ENCODE measurements around the gene TOR1AIP1.

The TOR1AIP1 gene

GRCh38 chr1:179873438-179873851, 8.6 kb upstream of the TOR1AIP1 start:
- Histone ChIP-seq H3K4me3 (ENCODE audit: severe bottlenecking) (no peak overlapping the region), H3K27ac (ENCODE audit: poor library complexity, severe bottlenecking) (no peak overlapping the region), H3K4me1 (ENCODE audit: insufficient read depth, poor library complexity, severe bottlenecking) (peaks cover 8% of the 10 kb centered on the region), H3K27me3 (ENCODE audit: insufficient read depth, poor library complexity, severe bottlenecking) (no peaks in the 10 kb centered on the region), H3K9me3 (ENCODE audit: severe bottlenecking) (no peaks in the 10 kb centered on the region), H3K36me3 (ENCODE audit: low read depth) (peaks cover 74% of the 10 kb centered on the region)
- ATAC-seq (ENCODE audit: low read depth) = no peak
- TF ChIP-seq CTCF (IDR thresholded peaks at IDR 0.05; ENCODE audit: poor library complexity, severe bottlenecking) = no peak
- no peak for DNase-seq (ENCODE audit: low spot score)

DNA sequence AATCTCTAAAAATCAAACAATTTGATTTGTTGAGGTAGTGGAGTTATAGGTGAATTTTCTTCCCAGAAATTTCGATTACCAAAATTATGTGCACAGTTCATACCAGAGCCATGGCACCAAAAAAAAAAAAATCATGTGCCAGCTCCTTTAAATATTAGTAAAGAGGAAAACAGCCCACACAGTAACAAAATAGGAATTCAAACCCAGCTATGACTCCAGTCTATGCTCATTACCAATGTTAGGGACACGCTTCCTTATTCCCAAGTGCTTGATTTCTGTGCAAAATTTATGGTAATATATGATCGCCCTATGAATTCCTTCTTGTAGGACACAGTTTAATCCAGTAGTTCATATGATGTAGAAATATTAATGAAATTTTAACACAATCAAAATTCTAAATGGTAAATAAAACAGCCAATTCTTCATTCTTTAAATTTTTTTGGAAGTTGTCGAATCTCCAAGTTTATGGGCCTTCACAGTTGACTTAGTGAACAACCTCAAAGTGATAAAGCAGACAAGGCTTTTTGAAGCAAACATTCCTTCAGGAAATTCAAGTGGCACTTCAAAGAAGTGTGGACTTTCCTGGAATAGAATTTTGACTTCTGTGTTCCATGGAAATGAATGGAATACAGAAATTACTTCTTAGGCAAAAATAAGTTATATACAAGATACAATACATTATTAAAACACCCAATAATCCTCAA, 6.3 kb upstream of the TOR1AIP1 start:
- Histone ChIP-seq H3K4me1 (ENCODE audit: insufficient read depth, poor library complexity, severe bottlenecking) (peaks cover 10% of the 10 kb centered on the region), H3K36me3 (ENCODE audit: low read depth) (peaks cover 55% of the 10 kb centered on the region), H3K9me3 (ENCODE audit: severe bottlenecking) (no peaks in the 10 kb centered on the region), H3K4me3 (ENCODE audit: severe bottlenecking) (peak overlapping the region; percentile 52), H3K27ac (ENCODE audit: poor library complexity, severe bottlenecking) (peak overlapping the region; percentile 39), H3K27me3 (ENCODE audit: insufficient read depth, poor library complexity, severe bottlenecking) (no peaks in the 10 kb centered on the region)
- ATAC-seq (ENCODE audit: low read depth) (no peak), DNase-seq (ENCODE audit: low spot score) (no peak)
- TF ChIP-seq CTCF (IDR thresholded peaks at IDR 0.05; ENCODE audit: poor library complexity, severe bottlenecking) = no peak

DNA sequence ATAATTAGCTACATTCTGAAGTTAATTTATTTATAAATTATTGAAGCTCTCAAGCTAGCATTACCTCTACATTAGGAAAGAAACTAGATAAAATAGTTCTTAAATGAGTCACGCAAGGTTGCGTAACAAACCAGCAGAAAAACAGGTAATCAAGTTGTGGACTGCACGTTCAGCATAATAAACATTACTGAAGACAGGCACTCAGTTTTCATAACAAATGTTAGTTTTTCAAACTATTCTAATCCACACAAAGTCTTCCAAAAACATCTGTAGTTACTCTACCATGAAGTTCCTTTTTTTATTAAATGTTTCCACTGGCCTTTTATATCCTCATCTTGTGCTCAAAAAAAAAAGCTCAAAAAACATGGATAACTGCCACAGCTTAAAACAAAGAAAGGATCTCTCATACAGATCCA, 5.8 kb upstream of the TOR1AIP1 start:
- Histone ChIP-seq H3K9me3 (ENCODE audit: severe bottlenecking) (no peaks in the 10 kb centered on the region), H3K36me3 (ENCODE audit: low read depth) (peaks cover 51% of the 10 kb centered on the region), H3K4me3 (ENCODE audit: severe bottlenecking) (peak overlapping the region; percentile 52), H3K27ac (ENCODE audit: poor library complexity, severe bottlenecking) (peak overlapping the region; percentile 39), H3K4me1 (ENCODE audit: insufficient read depth, poor library complexity, severe bottlenecking) (peaks cover 16% of the 10 kb centered on the region), H3K27me3 (ENCODE audit: insufficient read depth, poor library complexity, severe bottlenecking) (no peaks in the 10 kb centered on the region)
- no peak for TF ChIP-seq CTCF (IDR thresholded peaks at IDR 0.05; ENCODE audit: poor library complexity, severe bottlenecking)
- DNase-seq (ENCODE audit: low spot score) (no peak), ATAC-seq (ENCODE audit: low read depth) (peak; percentile 45; the same call in 2 of the 3 replicates)

DNA sequence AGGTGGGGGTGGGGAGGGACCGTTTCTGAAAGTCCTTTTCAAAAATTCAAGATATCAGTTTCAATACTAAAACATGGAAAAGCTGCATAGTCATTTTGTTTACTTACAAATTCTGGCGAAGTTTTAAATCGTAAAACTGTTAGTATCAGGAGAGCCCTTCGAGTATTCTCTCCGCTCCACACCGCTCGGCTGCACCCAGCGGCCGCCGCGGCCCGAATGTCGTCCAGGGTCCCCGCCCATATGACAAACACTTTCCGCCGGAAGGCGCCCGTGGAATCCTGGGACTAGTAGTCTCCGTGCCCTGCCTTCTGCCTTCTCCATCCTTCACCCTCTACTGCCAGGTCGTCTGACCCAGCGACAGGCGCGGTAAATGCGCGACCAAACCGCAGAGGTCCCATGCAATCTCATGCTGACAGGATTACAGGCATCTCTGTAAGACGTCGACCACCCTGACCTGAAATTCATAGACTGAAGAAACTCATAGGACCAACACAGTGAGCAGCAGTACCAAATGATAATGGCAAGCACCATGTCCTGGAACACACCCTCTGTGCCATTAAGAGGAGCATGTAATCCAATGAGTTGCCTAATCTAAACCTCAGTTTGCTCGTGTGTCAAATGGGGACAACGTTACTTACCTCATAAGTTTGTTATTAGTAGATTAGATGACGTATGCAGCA, 4.4 kb upstream of the TOR1AIP1 start, which contains the start of gene TOR1AIP2:
TSS of gene TOR1AIP2 (minus strand) at position 218 of the 680 bp plus-strand sequence. CDS start 25,138 bp downstream, outside the sequence.
- Histone ChIP-seq H3K4me3 (ENCODE audit: severe bottlenecking) (peak within 1 kb of the TSS; percentile 52), H3K27me3 (ENCODE audit: insufficient read depth, poor library complexity, severe bottlenecking) (no peaks in the 10 kb centered on the region), H3K4me1 (ENCODE audit: insufficient read depth, poor library complexity, severe bottlenecking) (peaks cover 16% of the 10 kb centered on the region), H3K9me3 (ENCODE audit: severe bottlenecking) (no peaks in the 10 kb centered on the region), H3K27ac (ENCODE audit: poor library complexity, severe bottlenecking) (peak within 1 kb of the TSS; percentile 39), H3K36me3 (ENCODE audit: low read depth) (peaks cover 37% of the 10 kb centered on the region)
- ATAC-seq (ENCODE audit: low read depth) (peak; percentile 72), DNase-seq (ENCODE audit: low spot score) (peak; percentile 86)
- no peak for TF ChIP-seq CTCF (IDR thresholded peaks at IDR 0.05; ENCODE audit: poor library complexity, severe bottlenecking)

All from RWPE2 (cell line).